Left kidney (tissue), 2 donors: Measurements from ENCODE around the gene SCAI. TPM values are rescaled to one million over a fixed set of nuclear protein-coding genes. Genes with fewer than 3 reads are reported as not detected.
"Not testable (repeated sequence)": the region's sequence is repeated elsewhere in the genome, so short reads cannot be mapped to it uniquely, and the experiment has no call there.

Experiments
- DNase-seq: peaks from one replicate; pipeline ENCODE4 v3.0.0-alpha.2; 2013
- polyA plus RNA-seq: library from polyadenylated mRNA; unstranded; fragments of 120-200 nt; gene quantifications from one replicate; pipeline ENCODE4 v1.2.1, GENCODE V29; 2013; ENCODE audit not compliant: insufficient read length

The SCAI gene
- polyA plus RNA-seq, 1 donor, result 17.1 TPM

DNA sequence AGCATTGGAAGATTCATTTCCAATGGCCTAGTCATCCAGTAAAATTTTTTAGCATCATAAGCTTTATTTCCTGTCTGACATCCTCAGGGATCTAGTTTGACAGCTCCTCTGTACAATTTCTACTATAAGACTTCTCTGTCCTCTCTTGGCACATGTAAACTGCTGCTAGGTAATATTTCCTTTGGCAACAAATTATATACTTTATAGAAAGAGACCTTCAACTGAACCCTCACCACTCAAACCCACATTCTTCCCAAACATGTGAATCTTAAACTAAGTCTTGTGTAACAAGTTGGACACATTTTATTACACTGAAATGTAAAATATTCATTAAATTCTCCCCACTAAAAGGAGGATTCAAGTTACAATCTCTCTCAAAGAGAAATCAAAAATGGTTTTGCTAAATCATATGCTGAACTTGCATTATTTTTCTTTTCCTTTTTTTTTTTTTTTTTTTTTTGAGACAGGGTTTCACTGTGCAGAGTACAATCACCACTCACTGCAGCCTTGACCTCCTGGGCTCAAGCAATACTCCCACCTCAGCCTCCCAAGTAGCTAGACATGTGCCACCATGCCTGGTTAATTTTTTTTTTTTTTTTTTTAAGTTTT, 36.9 kb downstream of the SCAI start:
- DNase-seq, result no peak

- no peak for DNase-seq
These were observed 39.4 kb downstream of the SCAI start for GRCh38 chr9:125103770-125104460.

GRCh38 chr9:125103021-125103420, 40.3 kb downstream of the SCAI start:
- DNase-seq, result no peak

DNA sequence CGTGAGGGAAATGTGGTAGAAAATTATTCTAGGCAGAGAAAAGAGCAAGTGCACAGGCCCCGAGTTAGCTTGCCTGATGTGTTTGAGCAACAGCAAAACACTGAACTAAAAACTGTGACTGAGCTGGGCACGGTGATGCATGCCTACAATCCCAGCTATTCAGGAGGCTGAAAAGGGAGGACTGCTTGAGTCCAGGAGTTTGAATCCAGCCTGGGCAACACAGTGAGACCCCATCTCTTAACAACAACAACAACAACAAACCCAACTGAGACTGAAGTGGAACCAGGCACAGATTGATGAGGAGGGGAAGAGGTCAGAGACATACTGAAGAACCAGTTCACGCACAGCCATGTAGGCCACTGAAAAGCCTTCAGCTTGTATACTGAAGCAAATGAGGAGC, 42.5 kb downstream of the SCAI start:
- DNase-seq, result no peak

DNA sequence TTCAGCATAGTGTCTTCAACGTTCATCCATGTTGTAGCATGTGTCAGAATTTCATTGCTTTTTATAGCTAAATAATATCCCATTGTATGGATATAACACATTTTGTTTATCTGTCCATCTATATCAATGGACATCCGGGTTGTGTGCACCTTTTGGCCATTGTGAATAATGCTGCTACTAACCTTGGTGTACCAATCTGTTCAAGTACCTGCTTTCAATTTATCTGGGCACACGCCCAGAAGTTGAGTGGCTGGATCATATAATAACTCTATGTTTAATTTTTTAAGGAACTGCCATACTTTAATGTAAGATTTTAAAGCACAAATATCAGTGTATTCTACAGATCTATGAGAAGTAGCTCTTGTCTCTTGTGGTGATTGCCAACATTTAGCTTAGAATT, 43.5 kb downstream of the SCAI start:
- no peak for DNase-seq

- DNase-seq, result no peak
These were observed 47.4 kb downstream of the SCAI start for GRCh38 chr9:125095821-125096443.

GRCh38 chr9:125091121-125091520, 52.2 kb downstream of the SCAI start:
- no peak for DNase-seq

DNA sequence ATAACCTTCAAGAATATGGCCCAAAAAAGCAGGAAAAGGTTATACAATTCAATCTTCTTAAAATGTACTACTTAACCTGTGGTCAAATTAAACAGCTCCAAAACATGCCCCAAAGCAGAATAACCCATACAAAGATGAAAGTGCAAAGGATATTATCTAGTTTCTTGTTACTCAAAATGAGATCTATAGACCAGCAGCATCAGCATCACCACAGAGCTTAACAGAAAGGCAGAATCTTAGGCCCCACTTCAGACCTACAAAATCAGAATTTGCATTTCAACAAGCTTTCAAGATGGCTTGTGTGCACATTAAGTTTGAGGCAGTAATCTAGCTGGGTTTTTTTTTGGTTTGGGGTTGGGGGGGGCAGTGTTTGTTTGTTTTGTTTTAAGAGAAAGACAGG, 54.0 kb downstream of the SCAI start:
- DNase-seq, result no peak

DNA sequence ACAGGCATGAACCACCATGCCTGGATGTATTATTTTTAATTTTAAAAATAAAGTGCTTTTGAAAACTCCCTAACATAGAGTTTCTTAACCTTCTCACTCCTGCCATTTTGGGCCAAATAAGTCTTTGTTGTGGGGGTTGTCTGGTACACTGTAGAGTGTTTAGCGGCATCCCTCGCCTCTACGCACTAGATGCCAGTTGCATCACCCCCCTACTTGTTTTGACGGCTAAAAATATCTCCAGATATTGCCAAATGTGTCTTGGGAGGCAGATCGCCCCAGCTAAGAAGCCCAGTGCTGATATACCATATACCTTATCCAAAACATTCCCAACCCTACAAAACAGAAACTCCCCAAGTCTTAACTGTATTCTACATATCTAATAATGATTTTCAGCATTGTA, 54.6 kb downstream of the SCAI start:
- DNase-seq, result no peak

DNA sequence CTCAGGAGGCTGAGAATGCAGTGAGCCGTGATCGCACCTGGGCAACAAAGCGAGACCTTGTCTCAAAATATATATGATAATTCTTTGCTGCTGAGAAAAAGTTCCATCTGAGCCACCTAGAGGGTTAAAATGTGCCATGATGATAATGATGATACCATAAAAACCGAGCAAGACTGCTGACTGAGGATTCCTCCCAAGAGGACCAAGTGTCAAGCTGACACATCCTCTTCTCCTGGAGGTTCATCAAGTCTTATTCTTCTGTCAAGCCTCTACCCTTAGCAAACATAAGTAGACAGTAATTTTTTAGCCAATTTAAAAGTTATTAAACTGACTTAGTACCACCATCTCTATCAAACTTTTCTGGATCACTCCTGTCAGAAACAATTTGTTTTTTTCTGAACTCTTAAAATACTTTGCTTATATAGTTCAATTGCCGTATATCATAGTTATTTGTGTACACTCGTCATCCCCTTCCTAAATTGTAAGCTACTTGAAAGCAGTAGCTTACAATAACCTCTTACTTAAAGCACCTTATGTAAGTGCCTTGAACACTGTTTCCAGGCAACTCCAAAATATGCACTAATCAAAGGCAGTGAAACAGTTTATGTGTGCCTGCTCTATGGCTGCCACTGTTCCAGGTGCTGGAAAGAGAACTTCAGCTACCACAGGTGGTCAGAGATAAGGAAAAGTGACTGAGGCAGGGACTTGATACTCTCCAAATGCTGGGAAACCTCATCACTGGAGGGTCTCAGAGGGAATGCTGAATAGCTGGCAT, 57.4 kb downstream of the SCAI start:
- no peak for DNase-seq

GRCh38 chr9:125082197-125082596, 61.1 kb downstream of the SCAI start:
- DNase-seq, result not testable (repeated sequence)

DNA sequence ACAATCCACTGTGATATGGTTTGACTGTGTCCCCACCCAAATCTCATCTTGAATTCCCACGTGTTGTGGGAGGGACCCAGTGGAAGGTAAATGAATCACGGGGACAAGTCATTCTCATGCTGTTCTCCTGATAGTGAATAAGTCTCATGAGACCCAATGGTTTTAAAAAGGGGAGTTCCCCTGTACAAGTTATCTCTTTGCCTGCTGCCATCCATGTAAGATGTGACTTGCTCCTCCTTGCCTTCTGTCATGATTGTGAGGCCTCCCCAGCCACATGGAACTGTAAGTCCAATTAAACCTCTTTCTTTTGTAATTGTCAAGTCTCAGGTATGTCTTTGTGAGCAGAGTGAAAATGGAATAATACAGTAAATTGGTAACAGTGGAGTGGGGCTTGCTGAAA, 62.5 kb downstream of the SCAI start:
- not testable (repeated sequence) for DNase-seq

GRCh38 chr9:125079931-125080330, 63.4 kb downstream of the SCAI start:
- DNase-seq, result no peak

DNA sequence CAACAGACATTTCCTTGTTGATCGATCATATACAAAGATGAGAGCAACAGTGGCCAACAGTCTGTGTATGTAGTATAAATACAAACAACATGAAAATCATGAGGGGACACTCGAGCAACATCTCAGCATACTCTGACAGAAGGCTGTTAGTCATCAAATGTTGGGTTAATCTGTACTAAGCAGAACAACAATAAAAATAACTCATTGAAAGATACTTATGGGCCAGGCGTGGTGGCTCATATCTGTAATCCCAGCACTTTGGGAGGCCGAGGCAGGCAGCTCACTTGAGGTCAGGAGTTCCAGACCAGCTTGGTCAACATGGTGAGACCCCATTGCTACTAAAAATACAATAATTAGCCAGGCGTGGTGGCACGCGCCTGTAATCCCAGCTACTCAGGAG, 67.3 kb downstream of the SCAI start:
- no peak for DNase-seq

DNA sequence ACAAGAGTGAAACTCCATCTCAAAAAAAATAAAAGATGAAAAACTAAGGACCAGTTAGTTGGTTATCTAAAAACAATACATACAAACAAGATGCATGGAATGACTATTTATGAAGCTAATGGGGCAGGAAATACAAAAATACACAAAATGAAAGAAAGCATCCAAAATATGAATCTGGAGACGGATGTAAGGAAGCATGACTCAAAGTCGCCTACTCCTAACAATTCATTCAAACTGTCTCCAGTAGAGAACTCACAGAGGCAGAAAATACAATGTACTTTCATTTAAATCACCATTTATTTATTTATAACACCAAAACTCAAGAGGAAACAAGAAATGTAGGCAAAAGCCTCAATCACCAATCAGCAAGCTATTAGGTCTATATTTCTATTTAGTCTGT, 68.4 kb downstream of the SCAI start:
- DNase-seq, result no peak

DNA sequence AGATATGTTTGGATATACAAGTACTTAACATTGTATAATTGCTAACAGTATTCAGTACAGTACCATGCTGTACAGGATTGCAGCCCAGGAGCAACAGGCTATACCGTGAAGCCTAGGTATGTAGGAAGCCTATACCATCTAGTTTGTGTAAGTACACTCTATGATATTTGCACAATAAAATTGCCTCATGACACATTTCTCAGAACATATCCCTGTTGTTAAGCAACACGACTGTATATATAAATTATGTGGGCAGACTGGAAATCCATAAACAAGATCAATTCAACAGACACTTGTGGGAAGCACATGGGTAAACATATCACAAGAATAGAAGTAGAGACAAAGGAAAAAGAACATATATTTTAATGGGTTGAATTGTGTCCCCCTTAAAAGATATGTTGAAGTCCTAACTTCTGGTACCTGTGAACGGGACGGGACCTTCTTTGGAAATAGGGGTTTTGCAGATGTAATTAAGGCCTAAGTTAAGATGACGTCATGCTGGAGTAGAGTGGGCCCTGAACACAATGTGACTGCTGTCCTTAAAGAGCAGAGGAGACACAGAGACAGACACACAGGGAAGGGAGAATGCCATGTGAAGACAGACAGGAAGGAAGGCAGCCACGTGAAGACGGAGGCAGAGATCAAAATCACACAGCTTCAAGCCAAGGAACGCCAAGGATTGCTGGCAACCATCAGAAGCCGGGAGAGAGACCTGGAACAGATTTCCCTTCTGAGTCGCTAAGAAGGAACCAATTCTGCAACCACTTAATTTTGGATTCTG, 76.3 kb downstream of the SCAI start:
- DNase-seq, result no peak

GRCh38 chr9:125061391-125061790, 81.9 kb downstream of the SCAI start:
- no peak for DNase-seq

- DNase-seq, result no peak
These were observed 93.9 kb downstream of the SCAI start for GRCh38 chr9:125049212-125050049.

GRCh38 chr9:125043631-125044030, 99.7 kb downstream of the SCAI start:
- DNase-seq, result no peak

DNA sequence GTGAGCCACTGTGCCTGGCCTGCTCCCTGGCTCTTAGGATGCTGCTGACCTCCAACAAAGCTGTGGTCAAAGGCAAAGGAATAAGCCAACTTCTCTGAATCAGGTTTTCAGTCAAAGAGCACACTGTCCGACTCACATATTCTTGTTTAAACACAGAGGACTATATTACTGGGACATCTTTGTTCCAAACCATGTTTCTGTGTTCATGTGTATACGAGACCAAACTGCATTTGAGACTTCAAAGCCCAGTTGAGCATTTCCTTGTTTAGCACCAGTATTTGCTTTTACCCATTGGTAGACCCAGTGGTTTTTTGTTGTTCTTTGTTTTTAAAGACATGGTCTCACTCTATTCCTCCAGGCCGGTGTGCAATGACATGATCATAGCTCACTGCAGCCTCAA, 100.2 kb downstream of the SCAI start:
- no peak for DNase-seq

DNA sequence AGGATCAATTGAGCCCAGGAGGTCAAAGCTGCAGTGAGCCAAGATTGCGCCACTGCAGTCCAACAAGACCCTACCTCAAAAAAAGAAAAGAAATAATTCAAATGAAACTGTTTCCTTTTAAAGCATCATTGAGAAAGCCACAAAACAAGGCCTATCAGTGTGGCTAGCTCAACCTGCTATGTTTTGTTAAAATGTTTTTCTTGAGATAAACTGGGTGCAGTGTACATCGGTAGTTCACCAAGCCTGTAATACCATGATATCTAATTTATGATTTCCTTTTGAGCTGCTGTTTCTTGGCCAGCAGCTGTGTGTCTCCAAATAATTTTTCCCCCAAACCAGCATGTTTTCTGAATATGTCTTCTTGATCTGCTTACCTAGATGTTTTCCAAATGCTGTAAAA, 105.2 kb downstream of the SCAI start:
- no peak for DNase-seq
